Effector memory CD8-positive, alpha-beta T cell (primary cell): ENCODE measurements around the gene SKIC3.

Source experiments
- ATAC-seq: fragments of 150-1000 bp; cut with Tn5 transposase; replicated peaks from 2 replicates; pipeline ENCODE4 v1.10.0; 2021; ENCODE audit warnings: mild to moderate bottlenecking, moderate library complexity
- DNase-seq, 3 experiments: peaks; one replicate each; pipeline ENCODE4 v3.0.0; 2021
- H3K27ac Mint-ChIP-seq, 2 donors: one replicate each; pipeline ENCODE4 v1.8.0; 2022; ENCODE audit warnings: mild to moderate bottlenecking in 2 of 2, mixed read lengths in 2 of 2, moderate library complexity in 2 of 2
- H3K27me3 Mint-ChIP-seq, 2 donors: one replicate each; pipeline ENCODE4 v1.8.0; 2022; ENCODE audit warnings: mixed read lengths in 2 of 2
- H3K36me3 Mint-ChIP-seq: one replicate; pipeline ENCODE4 v1.8.0; 2022; ENCODE audit warnings: mild to moderate bottlenecking, moderate library complexity, mixed read lengths; ENCODE audit not compliant: insufficient read depth
- H3K4me1 Mint-ChIP-seq, 2 donors: one replicate each; pipeline ENCODE4 v1.8.0; 2022; ENCODE audit warnings: low read depth in 2 of 2, mixed read lengths in 2 of 2
- H3K4me3 Mint-ChIP-seq, 2 donors: one replicate each; pipeline ENCODE4 v1.8.0; 2022; ENCODE audit warnings: mild to moderate bottlenecking in 2 of 2, mixed read lengths in 2 of 2, moderate library complexity in 2 of 2
- H3K9me3 Mint-ChIP-seq, 2 donors: one replicate each; pipeline ENCODE4 v1.8.0; 2022; ENCODE audit warnings: mixed read lengths in 2 of 2

The SKIC3 gene

GRCh38 chr5:95557841-95558240 lies 3.1 kb upstream of the SKIC3 start:
- Mint-ChIP-seq H3K4me3 (no peak overlapping the region), H3K4me1 (peaks cover 16 to 17% of the 10 kb centered on the region in 2 donors)

GRCh38 chr5:95555553-95555952 lies 776 bp upstream of the SKIC3 start:
- ATAC-seq = no peak
- DNase-seq = no peak
- H3K4me1 Mint-ChIP-seq = peaks cover 30 to 31% of the 10 kb centered on the region in 2 donors
- peak overlapping the region; percentile 90 to 94 for H3K27ac Mint-ChIP-seq
- H3K36me3 Mint-ChIP-seq = peaks cover 29% of the 10 kb centered on the region
- H3K27me3 Mint-ChIP-seq = no peaks in the 10 kb centered on the region
- no peaks in the 10 kb centered on the region for H3K9me3 Mint-ChIP-seq
- H3K4me3 Mint-ChIP-seq = peak overlapping the region; percentile 96

More at GRCh38 chr5:95557841-95558240, 3.1 kb upstream of the SKIC3 start:
- DNase-seq (no peak), ATAC-seq (no peak)
- H3K36me3 Mint-ChIP-seq = peaks cover 26% of the 10 kb centered on the region
- no peaks in the 10 kb centered on the region for H3K27me3 Mint-ChIP-seq
- no peaks in the 10 kb centered on the region for H3K9me3 Mint-ChIP-seq
- H3K27ac Mint-ChIP-seq = no peak overlapping the region

GRCh38 chr5:95554331-95554646 lies 488 bp downstream of the SKIC3 start:
- H3K4me3 Mint-ChIP-seq = peak overlapping the region; percentile 96
- ATAC-seq (peak; percentile 28), DNase-seq (no peak)
- H3K36me3 Mint-ChIP-seq = peaks cover 33% of the 10 kb centered on the region
- H3K4me1 Mint-ChIP-seq = peaks cover 34 to 35% of the 10 kb centered on the region in 2 donors
- H3K27me3 Mint-ChIP-seq = no peaks in the 10 kb centered on the region
- peak overlapping the region; percentile 90 to 94 for H3K27ac Mint-ChIP-seq
- H3K9me3 Mint-ChIP-seq = no peaks in the 10 kb centered on the region

GRCh38 chr5:95549030-95549429 lies 5.7 kb downstream of the SKIC3 start:
- H3K4me3 Mint-ChIP-seq = no peak overlapping the region
- no peak overlapping the region for H3K27ac Mint-ChIP-seq
- H3K27me3 Mint-ChIP-seq = no peaks in the 10 kb centered on the region
- H3K9me3 Mint-ChIP-seq = no peaks in the 10 kb centered on the region
- ATAC-seq (no peak), DNase-seq (no peak)
- H3K36me3 Mint-ChIP-seq = peaks cover 20% of the 10 kb centered on the region
- H3K4me1 Mint-ChIP-seq = peaks cover 20% of the 10 kb centered on the region in 2 donors

GRCh38 chr5:95543017-95543705 lies 11.6 kb downstream of the SKIC3 start:
- Mint-ChIP-seq H3K27me3 (no peaks in the 10 kb centered on the region), H3K36me3 (peaks cover 55% of the 10 kb centered on the region), H3K27ac (no peak overlapping the region), H3K9me3 (no peaks in the 10 kb centered on the region), H3K4me1 (peaks cover 3 to 6% of the 10 kb centered on the region in 2 donors), H3K4me3 (no peak overlapping the region)
- DNase-seq = no peak
- ATAC-seq = no peak

- H3K4me1 Mint-ChIP-seq = peaks cover 5 to 28% of the 10 kb centered on the region in 2 donors
- H3K36me3 Mint-ChIP-seq = peaks cover 64% of the 10 kb centered on the region
- H3K4me3 Mint-ChIP-seq = no peak overlapping the region
- H3K9me3 Mint-ChIP-seq = no peaks in the 10 kb centered on the region
- ATAC-seq (no peak), DNase-seq (no peak)
- H3K27me3 Mint-ChIP-seq = no peaks in the 10 kb centered on the region
- no peak overlapping the region for H3K27ac Mint-ChIP-seq
Measured at GRCh38 chr5:95537501-95537900, 17.3 kb downstream of the SKIC3 start.

- Mint-ChIP-seq H3K27me3 (no peaks in the 10 kb centered on the region), H3K4me1 (peaks cover 5 to 22% of the 10 kb centered on the region in 2 donors), H3K27ac (no peak overlapping the region), H3K9me3 (no peaks in the 10 kb centered on the region), H3K4me3 (no peak overlapping the region), H3K36me3 (peaks cover 37% of the 10 kb centered on the region)
- ATAC-seq (no peak), DNase-seq (no peak)
Measured at GRCh38 chr5:95533761-95534160, 21.0 kb downstream of the SKIC3 start.

- no peak overlapping the region for H3K4me3 Mint-ChIP-seq
- peaks cover 39% of the 10 kb centered on the region for H3K36me3 Mint-ChIP-seq
- DNase-seq = no peak
- peaks cover 5 to 22% of the 10 kb centered on the region in 2 donors for H3K4me1 Mint-ChIP-seq
- H3K27me3 Mint-ChIP-seq = no peaks in the 10 kb centered on the region
- no peak overlapping the region for H3K27ac Mint-ChIP-seq
- H3K9me3 Mint-ChIP-seq = no peaks in the 10 kb centered on the region
- ATAC-seq = no peak
Measured at GRCh38 chr5:95533106-95533505, 21.7 kb downstream of the SKIC3 start.

- Mint-ChIP-seq H3K27me3 (no peaks in the 10 kb centered on the region), H3K4me1 (peaks cover 5 to 22% of the 10 kb centered on the region in 2 donors), H3K36me3 (peaks cover 46% of the 10 kb centered on the region), H3K27ac (no peak overlapping the region), H3K4me3 (no peak overlapping the region), H3K9me3 (no peaks in the 10 kb centered on the region)
- no peak for DNase-seq
- ATAC-seq = no peak
Measured at GRCh38 chr5:95532415-95532814, 22.4 kb downstream of the SKIC3 start.

- Mint-ChIP-seq H3K9me3 (no peaks in the 10 kb centered on the region), H3K27me3 (no peaks in the 10 kb centered on the region), H3K36me3 (peaks cover 48% of the 10 kb centered on the region), H3K4me3 (no peak overlapping the region), H3K4me1 (peaks cover 5 to 21% of the 10 kb centered on the region in 2 donors), H3K27ac (no peak overlapping the region)
- no peak for DNase-seq
- no peak for ATAC-seq
Measured at GRCh38 chr5:95531491-95531890, 23.3 kb downstream of the SKIC3 start.

GRCh38 chr5:95530416-95530815 lies 24.4 kb downstream of the SKIC3 start:
- Mint-ChIP-seq H3K27ac (no peak overlapping the region), H3K4me3 (no peak overlapping the region)
- no peak for DNase-seq

GRCh38 chr5:95528565-95528964 lies 26.2 kb downstream of the SKIC3 start:
- Mint-ChIP-seq H3K27me3 (no peaks in the 10 kb centered on the region), H3K36me3 (peaks cover 54% of the 10 kb centered on the region), H3K27ac (no peak overlapping the region), H3K4me3 (no peak overlapping the region), H3K9me3 (no peaks in the 10 kb centered on the region), H3K4me1 (peaks cover 0 to 7% of the 10 kb centered on the region in 2 donors)
- ATAC-seq (no peak), DNase-seq (no peak)

More at GRCh38 chr5:95530416-95530815, 24.4 kb downstream of the SKIC3 start:
- ATAC-seq = no peak
- H3K9me3 Mint-ChIP-seq = no peaks in the 10 kb centered on the region
- H3K4me1 Mint-ChIP-seq = peaks cover 5 to 21% of the 10 kb centered on the region in 2 donors
- H3K36me3 Mint-ChIP-seq = peaks cover 48% of the 10 kb centered on the region
- H3K27me3 Mint-ChIP-seq = no peaks in the 10 kb centered on the region

- Mint-ChIP-seq H3K4me1 (peaks cover 0 to 3% of the 10 kb centered on the region in 2 donors), H3K4me3 (no peak overlapping the region), H3K36me3 (peaks cover 63% of the 10 kb centered on the region), H3K27me3 (no peaks in the 10 kb centered on the region), H3K27ac (no peak overlapping the region), H3K9me3 (no peaks in the 10 kb centered on the region)
- DNase-seq (no peak), ATAC-seq (no peak)
Measured at GRCh38 chr5:95526871-95527270, 27.9 kb downstream of the SKIC3 start.

GRCh38 chr5:95524423-95524822 lies 30.4 kb downstream of the SKIC3 start:
- Mint-ChIP-seq H3K36me3 (peaks cover 67% of the 10 kb centered on the region), H3K27me3 (no peaks in the 10 kb centered on the region), H3K4me3 (no peak overlapping the region), H3K4me1 (peaks cover 0 to 3% of the 10 kb centered on the region in 2 donors), H3K27ac (no peak overlapping the region), H3K9me3 (no peaks in the 10 kb centered on the region)
- no peak for DNase-seq
- no peak for ATAC-seq
